Fibroblast of lung (primary cell): ENCODE measurements around the gene GOLGA1.

ENCODE experiments used
- EZH2 ChIP-seq: IDR thresholded peaks from 2 replicates; pipeline ENCODE4 v1.5.1; 2012; ENCODE audit warnings: low read length, control low read depth, mild to moderate bottlenecking; ENCODE audit errors: missing control alignments
- TF ChIP-seq, protein P1 (sequence below), 2 donors: IDR thresholded peaks in 1 of 2; conservative IDR thresholded peaks in 1 of 2; 1 replicate in 1 of 2; 2 replicates in 1 of 2; pipeline ENCODE4 v1.5.1; 2011 to 2012; ENCODE audit warnings: low read length in 2 of 2, control low read depth in 1 of 2, inconsistent platforms in 1 of 2, low read depth in 1 of 2, mild to moderate bottlenecking in 1 of 2

DNA sequence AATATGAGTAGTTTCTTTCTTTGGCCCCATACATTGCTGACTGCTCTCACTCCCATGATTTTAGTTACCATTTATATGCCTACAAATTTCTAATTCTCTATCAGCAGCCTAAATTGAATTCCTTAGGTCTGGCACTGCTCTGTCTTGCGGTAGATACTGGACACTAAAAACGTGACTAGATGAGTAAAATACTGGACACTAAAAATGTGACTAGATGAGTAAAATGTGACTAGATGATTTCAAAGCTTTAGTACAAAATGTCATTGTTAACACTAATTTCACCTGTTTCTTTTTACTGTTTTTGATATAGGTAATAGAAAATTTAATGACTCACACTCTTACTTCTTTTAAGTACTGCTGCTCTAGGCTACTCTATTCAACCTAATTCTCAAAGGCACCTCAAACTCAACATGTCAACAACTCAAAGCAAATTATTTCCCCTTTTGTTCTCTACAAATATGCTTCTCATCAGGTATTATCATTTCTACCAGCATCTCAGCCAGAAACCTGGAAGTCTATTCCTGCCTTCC lies 31.4 kb upstream of the GOLGA1 start:
- TF ChIP-seq EZH2: no peak
- TF ChIP-seq, protein P1, sequence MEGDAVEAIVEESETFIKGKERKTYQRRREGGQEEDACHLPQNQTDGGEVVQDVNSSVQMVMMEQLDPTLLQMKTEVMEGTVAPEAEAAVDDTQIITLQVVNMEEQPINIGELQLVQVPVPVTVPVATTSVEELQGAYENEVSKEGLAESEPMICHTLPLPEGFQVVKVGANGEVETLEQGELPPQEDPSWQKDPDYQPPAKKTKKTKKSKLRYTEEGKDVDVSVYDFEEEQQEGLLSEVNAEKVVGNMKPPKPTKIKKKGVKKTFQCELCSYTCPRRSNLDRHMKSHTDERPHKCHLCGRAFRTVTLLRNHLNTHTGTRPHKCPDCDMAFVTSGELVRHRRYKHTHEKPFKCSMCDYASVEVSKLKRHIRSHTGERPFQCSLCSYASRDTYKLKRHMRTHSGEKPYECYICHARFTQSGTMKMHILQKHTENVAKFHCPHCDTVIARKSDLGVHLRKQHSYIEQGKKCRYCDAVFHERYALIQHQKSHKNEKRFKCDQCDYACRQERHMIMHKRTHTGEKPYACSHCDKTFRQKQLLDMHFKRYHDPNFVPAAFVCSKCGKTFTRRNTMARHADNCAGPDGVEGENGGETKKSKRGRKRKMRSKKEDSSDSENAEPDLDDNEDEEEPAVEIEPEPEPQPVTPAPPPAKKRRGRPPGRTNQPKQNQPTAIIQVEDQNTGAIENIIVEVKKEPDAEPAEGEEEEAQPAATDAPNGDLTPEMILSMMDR (conservative IDR thresholded peaks at IDR 0.05 in 1 of 2, IDR thresholded peaks at IDR 0.05 in 1 of 2; ENCODE audit: low read depth in 1 of 2, low read length in 2 of 2): no peak
